ENCODE measurements around the gene ETF1. TPM values are rescaled to one million over a fixed set of nuclear protein-coding genes. Genes with fewer than 3 reads are reported as not detected.

Gene ETF1
- total RNA-seq: 113 and 116 TPM in 2 replicates

DNA sequence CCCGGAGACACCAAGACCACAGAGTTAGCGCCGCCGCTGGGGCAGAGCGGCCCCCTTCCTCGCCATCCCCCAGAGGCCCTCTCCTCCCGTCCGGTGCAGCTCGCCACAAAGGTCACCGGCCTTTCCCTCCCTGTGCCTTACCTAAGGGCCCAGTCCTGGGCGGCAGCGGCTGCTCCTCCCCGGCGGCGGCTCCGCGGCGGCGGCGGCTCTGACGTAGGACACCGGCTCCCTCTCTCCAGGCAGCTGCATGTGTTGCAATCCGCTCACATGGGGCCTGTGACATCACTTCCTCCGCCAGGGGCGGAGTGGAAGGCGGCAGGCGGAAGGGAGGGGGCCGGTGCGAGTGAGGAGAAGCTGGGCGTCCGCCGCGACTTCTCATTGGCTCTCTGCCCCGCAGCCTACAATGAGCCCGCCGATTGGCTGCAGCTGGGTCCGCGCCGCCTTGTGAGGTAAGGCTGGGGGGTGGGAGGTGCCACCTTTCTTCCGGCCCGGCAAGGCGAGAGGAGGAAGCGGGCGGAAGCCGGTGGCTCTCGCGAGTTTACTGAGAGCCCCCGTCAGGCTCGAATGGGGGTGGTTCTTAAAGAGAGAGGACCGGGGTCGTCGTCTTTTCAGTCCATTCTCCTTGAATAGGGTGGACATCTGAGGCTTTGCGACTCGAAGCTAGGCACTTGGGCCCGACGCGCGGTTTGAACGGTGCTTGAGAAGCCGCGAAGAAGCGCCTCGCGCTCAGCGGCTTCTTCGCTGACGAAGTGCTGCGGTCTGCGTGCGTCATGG, at the start of gene ETF1:
TSS of gene ETF1 (minus strand) at position 281 of the 774 bp plus-strand sequence. CDS start 318 bp downstream, outside the sequence.
- Histone ChIP-seq H2AFZ (ENCODE audit: low read length) (peak within 1 kb of the TSS; percentile 87), H3K36me3 (ENCODE audit: insufficient read depth, low read length) (peaks cover 18% of the 10 kb centered on the region), H3K4me1 (ENCODE audit: insufficient read depth, low read length) (peaks cover 40% of the 10 kb centered on the region), H3K4me2 (ENCODE audit: insufficient read depth, low read length) (peak within 1 kb of the TSS; percentile 98), H3K79me2 (ENCODE audit: insufficient read depth, low read length) (peaks cover 96% of the 10 kb centered on the region), H3K27ac (ENCODE audit: low read depth, low read length) (peak within 1 kb of the TSS; percentile 100), H3K27me3 (ENCODE audit: insufficient read depth, low read length) (no peaks in the 10 kb centered on the region), H4K20me1 (ENCODE audit: insufficient read depth, low read length) (peaks cover 44% of the 10 kb centered on the region), H3K9me3 (ENCODE audit: low read depth, low read length) (no peaks in the 10 kb centered on the region), H3K4me3 (ENCODE audit: insufficient read depth, low read length) (peak within 1 kb of the TSS; percentile 77)
- TF ChIP-seq, protein P1, sequence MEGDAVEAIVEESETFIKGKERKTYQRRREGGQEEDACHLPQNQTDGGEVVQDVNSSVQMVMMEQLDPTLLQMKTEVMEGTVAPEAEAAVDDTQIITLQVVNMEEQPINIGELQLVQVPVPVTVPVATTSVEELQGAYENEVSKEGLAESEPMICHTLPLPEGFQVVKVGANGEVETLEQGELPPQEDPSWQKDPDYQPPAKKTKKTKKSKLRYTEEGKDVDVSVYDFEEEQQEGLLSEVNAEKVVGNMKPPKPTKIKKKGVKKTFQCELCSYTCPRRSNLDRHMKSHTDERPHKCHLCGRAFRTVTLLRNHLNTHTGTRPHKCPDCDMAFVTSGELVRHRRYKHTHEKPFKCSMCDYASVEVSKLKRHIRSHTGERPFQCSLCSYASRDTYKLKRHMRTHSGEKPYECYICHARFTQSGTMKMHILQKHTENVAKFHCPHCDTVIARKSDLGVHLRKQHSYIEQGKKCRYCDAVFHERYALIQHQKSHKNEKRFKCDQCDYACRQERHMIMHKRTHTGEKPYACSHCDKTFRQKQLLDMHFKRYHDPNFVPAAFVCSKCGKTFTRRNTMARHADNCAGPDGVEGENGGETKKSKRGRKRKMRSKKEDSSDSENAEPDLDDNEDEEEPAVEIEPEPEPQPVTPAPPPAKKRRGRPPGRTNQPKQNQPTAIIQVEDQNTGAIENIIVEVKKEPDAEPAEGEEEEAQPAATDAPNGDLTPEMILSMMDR (IDR thresholded peaks at IDR 0.05; ENCODE audit: extremely low read depth, low read depth, low read length): no peak
- peak; percentile 98 for DNase-seq (ENCODE audit: insufficient read length, low spot score, missing footprints)

DNA sequence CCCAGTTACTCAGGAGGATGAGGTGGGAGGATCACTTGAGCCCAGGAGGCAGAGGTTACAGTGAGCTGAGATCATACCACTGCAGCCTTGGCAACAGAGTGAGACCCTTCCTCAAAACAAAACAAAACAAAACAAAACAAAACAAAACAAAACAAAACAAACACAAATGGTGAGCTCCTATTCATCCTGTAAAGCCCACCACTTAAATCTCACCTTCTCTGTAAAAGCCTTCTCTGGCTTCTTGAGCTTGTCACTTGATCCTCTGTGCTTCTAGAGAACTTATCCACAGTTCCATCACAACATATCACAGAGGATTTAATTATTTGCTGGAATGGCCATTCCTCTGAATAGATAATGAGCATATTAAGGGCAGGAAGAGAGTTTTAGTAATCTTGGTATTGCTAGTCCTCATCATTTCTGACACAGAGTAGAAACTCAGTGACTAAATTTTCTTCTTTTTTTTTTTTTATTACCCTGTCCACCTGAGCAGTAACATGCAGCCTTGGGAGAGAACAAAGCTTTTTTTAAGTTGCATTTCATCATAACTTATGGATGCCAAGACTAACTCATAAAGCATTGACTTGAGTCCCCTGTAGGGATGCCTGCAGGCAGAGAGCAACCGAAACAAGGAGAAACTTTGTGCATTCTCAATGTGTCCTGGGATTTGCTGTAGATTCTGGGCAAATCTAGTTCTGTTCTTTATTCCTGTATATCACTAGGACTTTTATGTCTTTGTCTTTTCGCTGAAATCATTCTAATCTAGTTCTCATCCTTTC, 45.2 kb upstream of the ETF1 start:
- DNase-seq (ENCODE audit: insufficient read length, low spot score, missing footprints): no peak
- H4K20me1 ChIP-seq (ENCODE audit: insufficient read depth, low read length): no peaks in the 10 kb centered on the region
- H3K4me3 ChIP-seq (ENCODE audit: insufficient read depth, low read length): no peak overlapping the region
- no peak overlapping the region for H3K27ac ChIP-seq (ENCODE audit: low read depth, low read length)
- H3K9me3 ChIP-seq (ENCODE audit: low read depth, low read length): no peaks in the 10 kb centered on the region
- TF ChIP-seq, protein P1 (IDR thresholded peaks at IDR 0.05; ENCODE audit: extremely low read depth, low read depth, low read length): no peak
- H3K27me3 ChIP-seq (ENCODE audit: insufficient read depth, low read length): peaks cover 3% of the 10 kb centered on the region
- no peak overlapping the region for H2AFZ ChIP-seq (ENCODE audit: low read length)
- H3K4me2 ChIP-seq (ENCODE audit: insufficient read depth, low read length): no peak overlapping the region
- H3K4me1 ChIP-seq (ENCODE audit: insufficient read depth, low read length): no peaks in the 10 kb centered on the region
- no peaks in the 10 kb centered on the region for H3K79me2 ChIP-seq (ENCODE audit: insufficient read depth, low read length)
- no peaks in the 10 kb centered on the region for H3K36me3 ChIP-seq (ENCODE audit: insufficient read depth, low read length)

DNA sequence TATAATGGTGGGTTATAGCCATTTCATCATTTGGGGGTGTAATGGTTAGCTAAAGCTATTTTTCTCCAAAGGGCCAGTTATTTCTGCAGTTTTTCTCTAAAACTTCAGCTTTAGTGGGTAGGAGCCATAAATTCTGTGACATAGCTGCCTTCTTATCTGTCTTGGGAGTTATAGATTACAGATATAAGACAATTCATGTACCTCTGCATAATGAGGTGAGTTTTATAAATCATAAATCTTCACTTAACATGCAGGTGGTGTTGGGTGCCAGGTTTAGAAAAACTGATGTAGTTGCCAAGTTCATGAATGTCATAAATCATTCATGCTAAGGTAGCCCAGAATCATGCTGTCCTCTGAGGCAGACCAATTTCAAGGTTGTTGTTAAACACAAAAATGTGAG, 42.1 kb upstream of the ETF1 start:
- H3K4me3 ChIP-seq (ENCODE audit: insufficient read depth, low read length): no peak overlapping the region
- H2AFZ ChIP-seq (ENCODE audit: low read length): no peak overlapping the region
- no peak overlapping the region for H3K27ac ChIP-seq (ENCODE audit: low read depth, low read length)
- TF ChIP-seq, protein P1 (IDR thresholded peaks at IDR 0.05; ENCODE audit: extremely low read depth, low read depth, low read length): no peak
- no peak for DNase-seq (ENCODE audit: insufficient read length, low spot score, missing footprints)
- no peak overlapping the region for H3K4me2 ChIP-seq (ENCODE audit: insufficient read depth, low read length)
- no peaks in the 10 kb centered on the region for H3K4me1 ChIP-seq (ENCODE audit: insufficient read depth, low read length)
- H3K79me2 ChIP-seq (ENCODE audit: insufficient read depth, low read length): no peaks in the 10 kb centered on the region
- H4K20me1 ChIP-seq (ENCODE audit: insufficient read depth, low read length): no peaks in the 10 kb centered on the region
- H3K9me3 ChIP-seq (ENCODE audit: low read depth, low read length): no peaks in the 10 kb centered on the region
- H3K27me3 ChIP-seq (ENCODE audit: insufficient read depth, low read length): no peaks in the 10 kb centered on the region
- H3K36me3 ChIP-seq (ENCODE audit: insufficient read depth, low read length): no peaks in the 10 kb centered on the region
